Neuronal stem cell (in vitro differentiated cells): ENCODE data around the gene PFKL.

Experiments used
- DNase-seq: peaks from one replicate; pipeline ENCODE4 v3.0.0-alpha.2; 2013; ENCODE audit warnings: low spot score
- H2AFZ ChIP-seq: one replicate; pipeline ENCODE4 v1.6.1; 2013; ENCODE audit warnings: mild to moderate bottlenecking, low read length, inconsistent platforms
- H2AK5ac ChIP-seq: 2 replicates; pipeline ENCODE4 v1.6.1; 2013; ENCODE audit warnings: low read depth, mild to moderate bottlenecking, inconsistent platforms, low read length, moderate library complexity, mixed read lengths
- H2BK120ac ChIP-seq: 2 replicates; pipeline ENCODE4 v1.6.1; 2013; ENCODE audit warnings: low read depth, mild to moderate bottlenecking, inconsistent platforms, low read length, moderate library complexity, mixed read lengths
- H2BK12ac ChIP-seq: one replicate; pipeline ENCODE4 v1.6.1; 2013; ENCODE audit warnings: low read length, inconsistent platforms
- H2BK15ac ChIP-seq: 2 replicates; pipeline ENCODE4 v1.6.1; 2013; ENCODE audit warnings: mild to moderate bottlenecking, low read length, inconsistent platforms, mixed read lengths
- H2BK5ac ChIP-seq: one replicate; pipeline ENCODE4 v1.6.1; 2013; ENCODE audit warnings: inconsistent platforms, mild to moderate bottlenecking, low read length, moderate library complexity
- H3K14ac ChIP-seq: one replicate; pipeline ENCODE4 v1.6.1; 2013; ENCODE audit warnings: low read length, inconsistent platforms
- H3K18ac ChIP-seq: 2 replicates; pipeline ENCODE4 v1.6.1; 2013; ENCODE audit warnings: low read length, inconsistent platforms
- H3K23ac ChIP-seq: 2 replicates; pipeline ENCODE4 v1.6.1; 2013; ENCODE audit warnings: low read depth, mild to moderate bottlenecking, mixed read lengths, low read length, inconsistent platforms; ENCODE audit not compliant: poor library complexity
- H3K27ac ChIP-seq: replicated peaks from 3 replicates; pipeline ENCODE4 v1.5.1; 2013; ENCODE audit warnings: low read length, inconsistent platforms
- H3K27me3 ChIP-seq, 3 experiments: 2 replicates each; pipeline ENCODE4 v1.6.1; 2013; ENCODE audit warnings: low read length in 3 of 3, mild to moderate bottlenecking in 2 of 3, inconsistent platforms in 1 of 3, low read depth in 1 of 3, mixed read lengths in 1 of 3, moderate library complexity in 1 of 3; ENCODE audit not compliant: control insufficient read depth in 3 of 3, insufficient read depth in 3 of 3
- H3K36me3 ChIP-seq, 2 donors: replicated peaks in 1 of 2; 2 replicates each; pipeline ENCODE4 v1.6.1; 2013; ENCODE audit warnings: low read length in 2 of 2; ENCODE audit not compliant: control insufficient read depth in 2 of 2, insufficient read depth in 2 of 2
- H3K4ac ChIP-seq: 2 replicates; pipeline ENCODE4 v1.6.1; 2013; ENCODE audit warnings: inconsistent platforms, mild to moderate bottlenecking, low read length, moderate library complexity
- H3K4me1 ChIP-seq, 2 donors: 1 replicate in 1 of 2; 2 replicates in 1 of 2; pipeline ENCODE4 v1.6.1; 2013; ENCODE audit warnings: low read length in 2 of 2, low read depth in 1 of 2; ENCODE audit not compliant: control insufficient read depth in 2 of 2, insufficient read depth in 1 of 2
- H3K4me2 ChIP-seq: one replicate; pipeline ENCODE4 v1.6.1; 2013; ENCODE audit warnings: mild to moderate bottlenecking, low read length, inconsistent platforms; ENCODE audit not compliant: insufficient read depth, poor library complexity, severe bottlenecking
- H3K4me3 ChIP-seq, 2 donors: 2 replicates each; pipeline ENCODE4 v1.5.1; 2013; ENCODE audit warnings: low read length in 2 of 2, mild to moderate bottlenecking in 2 of 2, inconsistent platforms in 1 of 2, moderate library complexity in 1 of 2
- H3K79me1 ChIP-seq: one replicate; pipeline ENCODE4 v1.6.1; 2013; ENCODE audit warnings: low read depth, mild to moderate bottlenecking, inconsistent platforms, low read length, moderate library complexity
- H3K9ac ChIP-seq: one replicate; pipeline ENCODE4 v1.6.1; 2013; ENCODE audit warnings: mild to moderate bottlenecking, low read depth, low read length, inconsistent platforms; ENCODE audit not compliant: poor library complexity
- H3K9me3 ChIP-seq, 2 donors: replicated peaks in 1 of 2; 2 replicates each; pipeline versions ENCODE3 to v1.6.1; 2013; ENCODE audit warnings: low read length in 2 of 2, mild to moderate bottlenecking in 2 of 2, inconsistent platforms in 1 of 2, low read depth in 1 of 2, mixed read lengths in 1 of 2, moderate library complexity in 1 of 2; ENCODE audit not compliant: control insufficient read depth in 2 of 2, insufficient read depth in 1 of 2
- H4K8ac ChIP-seq: one replicate; pipeline ENCODE4 v1.6.1; 2013; ENCODE audit warnings: low read depth, mild to moderate bottlenecking, inconsistent platforms, low read length, moderate library complexity
- H4K91ac ChIP-seq: one replicate; pipeline ENCODE4 v1.6.1; 2013; ENCODE audit warnings: low read length, low read depth, mild to moderate bottlenecking, inconsistent platforms; ENCODE audit not compliant: poor library complexity
- WGBS, 2 donors: extraction: QIAGEN DNeasy Blood & Tissue Kit; methylation state at CpG; one replicate each; pipeline ENCODE4 v1.1.7; 2013; ENCODE audit warnings: missing lambda C conversion rate in 2 of 2, mixed read lengths in 1 of 2; ENCODE audit not compliant: insufficient read length in 2 of 2, insufficient replicate concordance in 1 of 2; ENCODE audit errors: extremely low coverage in 2 of 2; 5-methylcytosine and 5-hydroxymethylcytosine counted together

PFKL gene

GRCh38 chr21:44323591-44323990 is 23.7 kb downstream of the PFKL start:
- Histone ChIP-seq H2AK5ac (no peak overlapping the region), H4K91ac (no peak overlapping the region), H4K8ac (no peak overlapping the region), H3K4ac (no peak overlapping the region), H3K27ac (no peak overlapping the region), H2BK15ac (no peak overlapping the region), H3K9me3 (no peaks in the 10 kb centered on the region), H3K79me1 (peaks cover 8% of the 10 kb centered on the region), H3K23ac (peak overlapping the region; percentile 85), H2BK12ac (no peak overlapping the region), H3K27me3 (no peaks in the 10 kb centered on the region), H3K36me3 (peaks cover 8 to 86% of the 10 kb centered on the region in 2 donors), H2BK120ac (no peak overlapping the region), H3K9ac (peak overlapping the region; percentile 44), H3K4me1 (no peaks in the 10 kb centered on the region), H3K18ac (peak overlapping the region; percentile 28), H3K4me3 (no peak overlapping the region), H2BK5ac (no peak overlapping the region), H3K4me2 (no peak overlapping the region), H2AFZ (no peak overlapping the region), H3K14ac (peak overlapping the region; percentile 82)
- no CpG with 5 or more reads among the region's 20 CpGs for WGBS, 2 donors
- DNase-seq: no peak

GRCh38 chr21:44324106-44324853 is 24.4 kb downstream of the PFKL start:
- peak overlapping the region; percentile 4 for H3K9ac ChIP-seq
- no peak overlapping the region for H4K8ac ChIP-seq
- H3K4ac ChIP-seq: no peak overlapping the region
- no peak for DNase-seq
- H2BK5ac ChIP-seq: no peak overlapping the region
- H3K4me2 ChIP-seq: no peak overlapping the region
- no peaks in the 10 kb centered on the region for H3K9me3 ChIP-seq
- no peak overlapping the region for H3K18ac ChIP-seq
- H3K27ac ChIP-seq: no peak overlapping the region
- H2AFZ ChIP-seq: no peak overlapping the region
- H3K14ac ChIP-seq: no peak overlapping the region
- H2BK15ac ChIP-seq: no peak overlapping the region
- peak overlapping the region; percentile 56 for H2AK5ac ChIP-seq
- no peaks in the 10 kb centered on the region for H3K27me3 ChIP-seq
- H3K23ac ChIP-seq: peak overlapping the region; percentile 73
- H4K91ac ChIP-seq: no peak overlapping the region
- peaks cover 10 to 79% of the 10 kb centered on the region in 2 donors for H3K36me3 ChIP-seq
- no peak overlapping the region for H3K4me3 ChIP-seq
- WGBS, 2 donors: no CpG with 5 or more reads among the region's 37 CpGs
- peaks cover 8% of the 10 kb centered on the region for H3K79me1 ChIP-seq
- no peak overlapping the region for H2BK120ac ChIP-seq
- peak overlapping the region; percentile 30 for H2BK12ac ChIP-seq
- H3K4me1 ChIP-seq: peaks cover 0 to 2% of the 10 kb centered on the region in 2 donors

- no peak overlapping the region for H3K14ac ChIP-seq
- H2BK120ac ChIP-seq: no peak overlapping the region
- H3K79me1 ChIP-seq: peaks cover 4% of the 10 kb centered on the region
- H3K36me3 ChIP-seq: peaks cover 9 to 74% of the 10 kb centered on the region in 2 donors
- H3K4me1 ChIP-seq: peaks cover 0 to 2% of the 10 kb centered on the region in 2 donors
- no peak overlapping the region for H4K91ac ChIP-seq
- H3K27ac ChIP-seq: no peak overlapping the region
- H2BK5ac ChIP-seq: peak overlapping the region; percentile 53
- H2AFZ ChIP-seq: no peak overlapping the region
- no peak overlapping the region for H4K8ac ChIP-seq
- no peak for DNase-seq
- H2BK15ac ChIP-seq: no peak overlapping the region
- H3K4ac ChIP-seq: no peak overlapping the region
- no peak overlapping the region for H3K18ac ChIP-seq
- H3K9ac ChIP-seq: no peak overlapping the region
- peak overlapping the region; percentile 56 for H2AK5ac ChIP-seq
- H3K9me3 ChIP-seq: no peaks in the 10 kb centered on the region
- no peak overlapping the region for H3K4me3 ChIP-seq
- H2BK12ac ChIP-seq: peak overlapping the region; percentile 30
- no peak overlapping the region for H3K4me2 ChIP-seq
- no peaks in the 10 kb centered on the region for H3K27me3 ChIP-seq
- whole genome bisulfite sequencing, 2 donors: no CpG with 5 or more reads among the region's 11 CpGs
- peak overlapping the region; percentile 73 for H3K23ac ChIP-seq
Measured at GRCh38 chr21:44324854-44325107, 24.9 kb downstream of the PFKL start.

GRCh38 chr21:44325386-44326271 is 25.8 kb downstream of the PFKL start:
- WGBS, 2 donors: no CpG with 5 or more reads among the region's 44 CpGs
- H2AK5ac ChIP-seq: no peak overlapping the region
- peaks cover 0 to 2% of the 10 kb centered on the region in 2 donors for H3K4me1 ChIP-seq
- no peaks in the 10 kb centered on the region for H3K9me3 ChIP-seq
- H4K91ac ChIP-seq: no peak overlapping the region
- no peak overlapping the region for H3K18ac ChIP-seq
- H3K4me2 ChIP-seq: no peak overlapping the region
- H3K79me1 ChIP-seq: peaks cover 9% of the 10 kb centered on the region
- no peak overlapping the region for H4K8ac ChIP-seq
- H3K14ac ChIP-seq: no peak overlapping the region
- no peak for DNase-seq
- no peak overlapping the region for H2BK12ac ChIP-seq
- no peak overlapping the region for H2BK120ac ChIP-seq
- no peak overlapping the region for H3K4ac ChIP-seq
- H3K9ac ChIP-seq: no peak overlapping the region
- H2AFZ ChIP-seq: no peak overlapping the region
- H2BK15ac ChIP-seq: no peak overlapping the region
- peak overlapping the region; percentile 91 for H3K23ac ChIP-seq
- H3K27ac ChIP-seq: no peak overlapping the region
- peak overlapping the region; percentile 66 for H2BK5ac ChIP-seq
- peaks cover 7 to 66% of the 10 kb centered on the region in 2 donors for H3K36me3 ChIP-seq
- H3K4me3 ChIP-seq: no peak overlapping the region
- H3K27me3 ChIP-seq: no peaks in the 10 kb centered on the region
